Measurements from ENCODE around the gene UPK1B.

- TF ChIP-seq CTCF (IDR thresholded peaks at IDR 0.05) (no peak), POLR2A (IDR thresholded peaks at IDR 0.05) (no peak)
These were observed 15.4 kb upstream of the UPK1B start for GRCh38 chr3:119157971-119158370.
